Measurements from ENCODE around the gene PXDN. TPM values are rescaled to one million over a fixed set of nuclear protein-coding genes. Genes with fewer than 3 reads are reported as not detected.

PXDN gene
- total RNA-seq, 4 donors from 2014 or later = 26.6 to 254 (median 59.8) TPM

GRCh38 chr2:1653956-1654695 is 90.2 kb downstream of the PXDN start:
- Histone ChIP-seq H3K4me3 (no peak overlapping the region), H3K9me3 (no peaks in the 10 kb centered on the region), H3K27ac (peak overlapping the region; percentile 76 to 84), H3K36me3 (no peaks in the 10 kb centered on the region), H3K4me1 (peaks cover 0 to 24% of the 10 kb centered on the region in 2 donors), H3K27me3 (no peaks in the 10 kb centered on the region)
- intact Hi-C loops (cut with DNase I; ENCODE audit: low total_unique reads) = no loop called here
- TF ChIP-seq CTCF (IDR thresholded peaks at IDR 0.05) (no peak), POLR2A (IDR thresholded peaks at IDR 0.05) (no peak)
- no peak for DNase-seq

GRCh38 chr2:1652034-1652790 is 92.1 kb downstream of the PXDN start:
- Histone ChIP-seq H3K4me1 (peaks cover 0 to 24% of the 10 kb centered on the region in 2 donors), H3K4me3 (no peak overlapping the region), H3K27me3 (no peaks in the 10 kb centered on the region), H3K9me3 (no peaks in the 10 kb centered on the region), H3K27ac (peak overlapping the region; percentile 76 to 84), H3K36me3 (no peaks in the 10 kb centered on the region)
- TF ChIP-seq CTCF (IDR thresholded peaks at IDR 0.05) = peak in 1 of 4 experiments; percentile 7
- no peak for TF ChIP-seq POLR2A (IDR thresholded peaks at IDR 0.05)
- intact Hi-C loops (cut with DNase I; ENCODE audit: low total_unique reads) = no loop called here
- DNase-seq = peak in 1 of 2 donors; percentile 49

GRCh38 chr2:1651121-1652033 is 92.9 kb downstream of the PXDN start:
- Histone ChIP-seq H3K4me1 (peaks cover 0 to 24% of the 10 kb centered on the region in 2 donors), H3K4me3 (no peak overlapping the region)
- intact Hi-C loops (cut with DNase I; ENCODE audit: low total_unique reads) = no loop called here

GRCh38 chr2:1650085-1650872 is 94.0 kb downstream of the PXDN start:
- Histone ChIP-seq H3K4me1 (peaks cover 0 to 24% of the 10 kb centered on the region in 2 donors), H3K4me3 (no peak overlapping the region), H3K9me3 (no peaks in the 10 kb centered on the region), H3K36me3 (no peaks in the 10 kb centered on the region), H3K27ac (peak overlapping the region; percentile 27 to 84), H3K27me3 (no peaks in the 10 kb centered on the region)
- no peak for DNase-seq
- intact Hi-C loops (cut with DNase I; ENCODE audit: low total_unique reads) = no loop called here
- TF ChIP-seq CTCF (IDR thresholded peaks at IDR 0.05) (no peak), POLR2A (IDR thresholded peaks at IDR 0.05) (no peak)

More at GRCh38 chr2:1651121-1652033, 92.9 kb downstream of the PXDN start:
- no peaks in the 10 kb centered on the region for H3K36me3 ChIP-seq
- no peak for DNase-seq
- peak overlapping the region; percentile 76 to 84 for H3K27ac ChIP-seq
- no peaks in the 10 kb centered on the region for H3K27me3 ChIP-seq
- no peaks in the 10 kb centered on the region for H3K9me3 ChIP-seq
- no peak for TF ChIP-seq POLR2A (IDR thresholded peaks at IDR 0.05)
- no peak for TF ChIP-seq CTCF (IDR thresholded peaks at IDR 0.05)
